ENCODE measurements around the gene PURA. TPM values are rescaled to one million over a fixed set of nuclear protein-coding genes. Genes with fewer than 3 reads are reported as not detected.

The PURA gene
- total RNA-seq, 1 experiment from 2014 or later = 7.2 TPM

- Histone ChIP-seq H3K4me3 (ENCODE audit: insufficient read depth, low read depth, low read length) (peak within 1 kb of the TSS; percentile 92), H3K27me3 (ENCODE audit: control insufficient read depth, insufficient read depth, low read length) (peaks cover 2% of the 10 kb centered on the region), H3K36me3 (replicated peaks; ENCODE audit: control insufficient read depth, insufficient read depth, low read length) (no peaks in the 10 kb centered on the region)
- peak; percentile 97 for DNase-seq
Observed at GRCh38 chr5:140174465-140175366, 60.8 kb downstream of the PURA start, which contains the start of gene CYSTM1. TSS of gene CYSTM1 (plus strand) at chr5:140175188. CDS start at chr5:140194466, 19,278 bp downstream.

Other genes starting within 250 kb of the PURA start
- 0.24 TPM in 1 of 2 replicates, not detected in the other for gene NRG2, start 70.8 kb upstream of the PURA start, total RNA-seq (2014; rRNA removed; shearing (Covaris generic))
- gene IGIP, start 11.8 kb downstream of the PURA start, total RNA-seq (2014; rRNA removed; shearing (Covaris generic)) = 0.48 and 1.0 TPM in 2 replicates
- gene CYSTM1, start 61.1 kb downstream of the PURA start, total RNA-seq (2014; rRNA removed; shearing (Covaris generic)) = 55.5 and 61.1 TPM in 2 replicates
- gene PFDN1, start 189.0 kb downstream of the PURA start, total RNA-seq (2014; rRNA removed; shearing (Covaris generic)) = 81.8 and 82.9 TPM in 2 replicates
- 1.6 and 2.3 TPM in 2 replicates for gene HBEGF, start 232.5 kb downstream of the PURA start, total RNA-seq (2014; rRNA removed; shearing (Covaris generic))
- 0.33 TPM in 1 of 2 replicates, not detected in the other for gene SLC4A9, start 246.1 kb downstream of the PURA start, total RNA-seq (2014; rRNA removed; shearing (Covaris generic))

Data from H7 (cell line).